MM.1S (cell line): Measurements from ENCODE around the gene SCAF11.

Source experiments
- CTCF ChIP-seq: fragments of 300-600 bp; sonication (generic); IDR thresholded peaks from 2 replicates; pipeline ENCODE4 v1.5.1; 2016; ENCODE audit warnings: antibody characterized with exemption, low read length, mixed read lengths
- EZH2 ChIP-seq: fragments of 300-600 bp; sonication (generic); optimal IDR thresholded peaks from 2 replicates; pipeline ENCODE3; 2017; ENCODE audit warnings: low read depth, mild to moderate bottlenecking, antibody characterized with exemption, low read length, mixed read lengths
- EZH2phosphoT487 ChIP-seq: fragments of 300-600 bp; sonication (generic); IDR thresholded peaks from 2 replicates; pipeline ENCODE4 v1.6.1; 2018; ENCODE audit warnings: antibody characterized with exemption, low read length

- TF ChIP-seq EZH2 (no peak), CTCF (no peak), EZH2phosphoT487 (no peak)
Observed at GRCh38 chr12:45962553-45963325, 27.6 kb downstream of the SCAF11 start.
